Measurements from ENCODE around the gene MNT.

DNA sequence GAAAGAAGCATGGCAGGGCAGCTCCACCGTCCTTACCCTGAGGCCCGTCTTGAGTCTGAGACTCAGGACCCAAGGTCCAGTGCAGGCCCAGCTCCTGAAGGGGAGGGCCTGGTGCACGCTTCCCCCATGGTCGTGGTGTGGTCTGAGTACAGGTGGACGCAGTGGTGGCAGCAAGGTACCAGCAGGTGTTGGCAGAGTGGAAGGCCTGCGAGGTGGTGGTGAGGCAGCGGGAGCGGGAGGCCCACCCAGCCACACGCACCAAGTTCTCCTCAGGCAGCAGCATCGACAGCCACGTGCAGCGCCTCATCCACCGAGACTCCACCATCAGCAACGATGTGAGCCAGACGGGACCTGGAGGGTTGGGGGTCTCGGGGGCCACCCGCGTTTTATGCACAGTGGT is 27.7 kb downstream of the MNT start:
- TF ChIP-seq BRCA1 (IDR thresholded peaks at IDR 0.05) (no peak), BRCA1 (CRISPR knock-in tag; IDR thresholded peaks at IDR 0.05) (no peak), SRSF3 (IDR thresholded peaks at IDR 0.05; ENCODE audit: insufficient read depth, low read length) (no peak), EZH2 (IDR thresholded peaks at IDR 0.05; ENCODE audit: borderline replicate concordance, low read depth, low read length) (no peak), GATAD2A (IDR thresholded peaks at IDR 0.05) (no peak)
- TF ChIP-seq, protein P1, sequence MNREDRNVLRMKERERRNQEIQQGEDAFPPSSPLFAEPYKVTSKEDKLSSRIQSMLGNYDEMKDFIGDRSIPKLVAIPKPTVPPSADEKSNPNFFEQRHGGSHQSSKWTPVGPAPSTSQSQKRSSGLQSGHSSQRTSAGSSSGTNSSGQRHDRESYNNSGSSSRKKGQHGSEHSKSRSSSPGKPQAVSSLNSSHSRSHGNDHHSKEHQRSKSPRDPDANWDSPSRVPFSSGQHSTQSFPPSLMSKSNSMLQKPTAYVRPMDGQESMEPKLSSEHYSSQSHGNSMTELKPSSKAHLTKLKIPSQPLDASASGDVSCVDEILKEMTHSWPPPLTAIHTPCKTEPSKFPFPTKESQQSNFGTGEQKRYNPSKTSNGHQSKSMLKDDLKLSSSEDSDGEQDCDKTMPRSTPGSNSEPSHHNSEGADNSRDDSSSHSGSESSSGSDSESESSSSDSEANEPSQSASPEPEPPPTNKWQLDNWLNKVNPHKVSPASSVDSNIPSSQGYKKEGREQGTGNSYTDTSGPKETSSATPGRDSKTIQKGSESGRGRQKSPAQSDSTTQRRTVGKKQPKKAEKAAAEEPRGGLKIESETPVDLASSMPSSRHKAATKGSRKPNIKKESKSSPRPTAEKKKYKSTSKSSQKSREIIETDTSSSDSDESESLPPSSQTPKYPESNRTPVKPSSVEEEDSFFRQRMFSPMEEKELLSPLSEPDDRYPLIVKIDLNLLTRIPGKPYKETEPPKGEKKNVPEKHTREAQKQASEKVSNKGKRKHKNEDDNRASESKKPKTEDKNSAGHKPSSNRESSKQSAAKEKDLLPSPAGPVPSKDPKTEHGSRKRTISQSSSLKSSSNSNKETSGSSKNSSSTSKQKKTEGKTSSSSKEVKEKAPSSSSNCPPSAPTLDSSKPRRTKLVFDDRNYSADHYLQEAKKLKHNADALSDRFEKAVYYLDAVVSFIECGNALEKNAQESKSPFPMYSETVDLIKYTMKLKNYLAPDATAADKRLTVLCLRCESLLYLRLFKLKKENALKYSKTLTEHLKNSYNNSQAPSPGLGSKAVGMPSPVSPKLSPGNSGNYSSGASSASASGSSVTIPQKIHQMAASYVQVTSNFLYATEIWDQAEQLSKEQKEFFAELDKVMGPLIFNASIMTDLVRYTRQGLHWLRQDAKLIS (CRISPR knock-in tag; IDR thresholded peaks at IDR 0.05): no peak
- TF ChIP-seq, protein P2, sequence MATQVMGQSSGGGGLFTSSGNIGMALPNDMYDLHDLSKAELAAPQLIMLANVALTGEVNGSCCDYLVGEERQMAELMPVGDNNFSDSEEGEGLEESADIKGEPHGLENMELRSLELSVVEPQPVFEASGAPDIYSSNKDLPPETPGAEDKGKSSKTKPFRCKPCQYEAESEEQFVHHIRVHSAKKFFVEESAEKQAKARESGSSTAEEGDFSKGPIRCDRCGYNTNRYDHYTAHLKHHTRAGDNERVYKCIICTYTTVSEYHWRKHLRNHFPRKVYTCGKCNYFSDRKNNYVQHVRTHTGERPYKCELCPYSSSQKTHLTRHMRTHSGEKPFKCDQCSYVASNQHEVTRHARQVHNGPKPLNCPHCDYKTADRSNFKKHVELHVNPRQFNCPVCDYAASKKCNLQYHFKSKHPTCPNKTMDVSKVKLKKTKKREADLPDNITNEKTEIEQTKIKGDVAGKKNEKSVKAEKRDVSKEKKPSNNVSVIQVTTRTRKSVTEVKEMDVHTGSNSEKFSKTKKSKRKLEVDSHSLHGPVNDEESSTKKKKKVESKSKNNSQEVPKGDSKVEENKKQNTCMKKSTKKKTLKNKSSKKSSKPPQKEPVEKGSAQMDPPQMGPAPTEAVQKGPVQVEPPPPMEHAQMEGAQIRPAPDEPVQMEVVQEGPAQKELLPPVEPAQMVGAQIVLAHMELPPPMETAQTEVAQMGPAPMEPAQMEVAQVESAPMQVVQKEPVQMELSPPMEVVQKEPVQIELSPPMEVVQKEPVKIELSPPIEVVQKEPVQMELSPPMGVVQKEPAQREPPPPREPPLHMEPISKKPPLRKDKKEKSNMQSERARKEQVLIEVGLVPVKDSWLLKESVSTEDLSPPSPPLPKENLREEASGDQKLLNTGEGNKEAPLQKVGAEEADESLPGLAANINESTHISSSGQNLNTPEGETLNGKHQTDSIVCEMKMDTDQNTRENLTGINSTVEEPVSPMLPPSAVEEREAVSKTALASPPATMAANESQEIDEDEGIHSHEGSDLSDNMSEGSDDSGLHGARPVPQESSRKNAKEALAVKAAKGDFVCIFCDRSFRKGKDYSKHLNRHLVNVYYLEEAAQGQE (IDR thresholded peaks at IDR 0.05; ENCODE audit: borderline replicate concordance): no peak
- TF ChIP-seq, protein P2 (CRISPR knock-in tag; IDR thresholded peaks at IDR 0.05; ENCODE audit: low read depth): no peak

All from K562 (cell line).